GM18861 (cell line): ENCODE measurements around the gene SAPCD2.
"Not testable (repeated sequence)": the region's sequence is repeated elsewhere in the genome, so short reads cannot be mapped to it uniquely, and the experiment has no call there.

Experiments
- ATAC-seq: cut with Tn5 transposase; IDR thresholded peaks from one replicate; pipeline ENCODE4 v1.9.1; 2021; ENCODE audit not compliant: unreplicated experiment

The SAPCD2 gene

GRCh38 chr9:137065336-137065967 lies 4.9 kb downstream of the SAPCD2 start:
- no peak for ATAC-seq

- ATAC-seq, result no peak
These were observed 5.5 kb downstream of the SAPCD2 start for GRCh38 chr9:137064880-137065164.

- ATAC-seq, result no peak
These were observed 6.1 kb downstream of the SAPCD2 start for GRCh38 chr9:137064027-137064879.

DNA sequence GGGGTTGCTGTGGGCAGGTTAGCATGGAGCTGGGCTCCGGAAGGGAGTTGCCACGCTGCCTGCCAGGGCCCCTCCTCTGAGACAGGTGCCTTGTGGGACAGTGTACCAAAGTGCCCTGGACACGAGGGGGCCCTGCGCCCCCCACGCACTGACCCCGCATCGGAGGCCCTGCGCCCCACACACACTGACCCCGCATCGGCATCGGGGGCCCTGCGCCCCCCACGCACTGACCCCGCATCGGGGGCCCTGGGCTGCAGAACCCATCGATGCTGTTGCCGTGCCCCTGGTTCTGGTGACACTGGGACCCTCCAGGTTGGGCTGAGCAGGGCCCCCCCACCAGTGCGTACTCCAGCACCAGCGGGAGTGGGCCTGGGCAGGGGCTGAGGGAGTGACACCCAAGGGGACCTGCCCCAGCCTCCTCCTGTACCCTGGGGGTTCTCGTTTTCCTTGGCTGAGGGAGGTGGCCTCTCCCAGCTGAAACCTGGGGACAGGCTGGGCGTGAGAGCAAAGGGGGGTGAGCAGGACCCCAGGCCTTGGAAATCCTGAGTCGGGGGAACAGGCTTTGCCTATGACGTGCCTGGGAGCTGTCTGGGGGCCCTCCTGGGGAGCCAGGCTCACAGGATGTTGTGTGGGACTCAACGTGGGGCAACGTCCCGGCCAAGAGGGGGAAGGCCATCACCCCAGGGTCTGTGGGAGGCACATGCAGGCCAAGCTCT lies 6.9 kb downstream of the SAPCD2 start:
- no peak for ATAC-seq

DNA sequence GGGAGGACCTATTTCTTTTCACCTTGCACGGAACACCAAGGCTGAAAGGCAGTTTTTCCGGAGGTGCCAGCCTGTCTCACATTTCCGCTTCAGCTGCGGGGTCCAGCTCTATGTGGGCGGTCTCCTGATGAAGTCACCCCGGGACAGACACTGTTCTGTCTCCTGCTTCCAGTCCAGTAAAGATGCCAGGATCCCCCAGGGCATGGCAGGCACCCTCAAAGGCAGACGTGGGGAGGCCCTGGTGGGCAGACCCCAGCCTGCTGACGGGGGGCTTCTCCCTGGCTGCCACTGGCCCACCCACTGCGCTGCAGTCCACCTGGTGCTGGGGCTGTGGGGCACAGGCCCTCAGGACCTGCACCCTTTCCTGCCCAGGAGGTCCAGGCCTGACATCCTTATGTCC lies 7.6 kb downstream of the SAPCD2 start:
- not testable (repeated sequence) for ATAC-seq

DNA sequence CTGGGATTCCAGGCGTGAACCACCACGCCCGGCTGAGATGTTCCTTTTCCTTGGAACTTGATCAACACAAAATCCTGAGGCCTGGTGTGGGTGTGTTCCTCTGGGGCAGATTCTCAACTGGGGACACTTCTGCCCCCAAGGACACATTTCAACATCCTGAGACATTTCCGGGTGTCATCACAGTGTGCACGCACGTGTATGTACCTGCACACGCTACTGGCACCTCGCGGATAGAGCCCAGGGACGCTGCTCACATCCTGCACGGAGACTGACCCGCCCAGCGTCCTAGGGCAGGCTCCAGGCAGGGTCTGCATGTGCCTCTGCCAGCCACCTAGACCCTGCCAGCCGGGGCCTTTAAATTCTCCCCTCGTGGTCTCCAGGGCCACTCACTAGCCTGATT lies 8.0 kb downstream of the SAPCD2 start:
- no peak for ATAC-seq

GRCh38 chr9:137058521-137059234 lies 11.7 kb downstream of the SAPCD2 start:
- ATAC-seq, result no peak

DNA sequence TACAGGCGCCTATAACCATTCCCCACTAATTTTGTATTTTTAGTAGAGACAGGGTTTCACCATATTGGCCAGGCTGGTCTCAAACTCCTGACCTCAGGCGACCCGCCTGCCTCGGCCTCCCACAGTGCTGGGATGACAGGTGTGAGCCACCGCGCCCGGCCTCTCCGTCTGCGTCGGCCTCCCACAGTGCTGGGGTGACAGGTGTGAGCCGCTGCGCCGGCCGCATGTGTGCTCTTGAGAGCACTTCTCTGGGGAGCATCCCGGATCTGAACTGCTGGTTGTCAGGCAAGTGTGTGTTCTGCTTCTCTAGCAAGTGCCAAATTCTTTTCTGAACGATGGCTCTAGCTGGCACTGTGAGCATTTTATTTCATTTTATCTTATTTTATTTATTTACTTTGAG lies 12.8 kb downstream of the SAPCD2 start:
- no peak for ATAC-seq

DNA sequence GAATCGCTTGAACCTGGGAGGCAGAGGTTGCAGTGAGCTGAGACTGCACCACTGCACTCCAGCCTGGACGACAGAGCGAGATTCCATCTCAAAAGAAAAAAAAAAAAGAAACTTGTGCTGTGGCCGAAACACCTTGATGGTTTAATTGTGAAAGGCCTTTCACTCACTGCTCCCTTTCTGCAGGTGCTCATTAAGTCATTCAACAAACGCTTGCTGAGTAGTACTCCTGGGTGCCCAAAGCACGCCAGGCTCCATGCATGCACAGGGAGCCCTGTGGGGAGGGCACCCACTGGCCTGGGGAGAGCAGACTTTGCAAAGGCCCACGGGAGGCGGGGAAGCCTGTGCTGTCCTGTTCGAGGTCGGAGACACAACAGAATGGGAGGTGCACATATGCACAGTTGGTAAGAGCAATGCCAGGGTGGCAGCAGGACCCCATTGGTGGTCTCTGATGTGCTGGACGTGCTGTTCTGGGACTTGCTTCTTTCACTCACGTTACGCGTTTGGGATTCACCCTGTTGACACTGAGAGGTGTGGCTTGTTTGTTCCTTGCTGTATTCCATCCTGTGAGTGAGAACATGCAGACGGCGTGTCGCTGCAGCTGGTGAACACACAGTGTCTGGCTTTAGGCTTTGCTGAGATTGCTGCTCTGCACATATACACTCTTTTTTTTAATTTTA lies 13.5 kb downstream of the SAPCD2 start:
- no peak for ATAC-seq

- no peak for ATAC-seq
These were observed 14.7 kb downstream of the SAPCD2 start for GRCh38 chr9:137055385-137056364.

GRCh38 chr9:137054932-137055384 lies 15.4 kb downstream of the SAPCD2 start:
- ATAC-seq, result no peak

DNA sequence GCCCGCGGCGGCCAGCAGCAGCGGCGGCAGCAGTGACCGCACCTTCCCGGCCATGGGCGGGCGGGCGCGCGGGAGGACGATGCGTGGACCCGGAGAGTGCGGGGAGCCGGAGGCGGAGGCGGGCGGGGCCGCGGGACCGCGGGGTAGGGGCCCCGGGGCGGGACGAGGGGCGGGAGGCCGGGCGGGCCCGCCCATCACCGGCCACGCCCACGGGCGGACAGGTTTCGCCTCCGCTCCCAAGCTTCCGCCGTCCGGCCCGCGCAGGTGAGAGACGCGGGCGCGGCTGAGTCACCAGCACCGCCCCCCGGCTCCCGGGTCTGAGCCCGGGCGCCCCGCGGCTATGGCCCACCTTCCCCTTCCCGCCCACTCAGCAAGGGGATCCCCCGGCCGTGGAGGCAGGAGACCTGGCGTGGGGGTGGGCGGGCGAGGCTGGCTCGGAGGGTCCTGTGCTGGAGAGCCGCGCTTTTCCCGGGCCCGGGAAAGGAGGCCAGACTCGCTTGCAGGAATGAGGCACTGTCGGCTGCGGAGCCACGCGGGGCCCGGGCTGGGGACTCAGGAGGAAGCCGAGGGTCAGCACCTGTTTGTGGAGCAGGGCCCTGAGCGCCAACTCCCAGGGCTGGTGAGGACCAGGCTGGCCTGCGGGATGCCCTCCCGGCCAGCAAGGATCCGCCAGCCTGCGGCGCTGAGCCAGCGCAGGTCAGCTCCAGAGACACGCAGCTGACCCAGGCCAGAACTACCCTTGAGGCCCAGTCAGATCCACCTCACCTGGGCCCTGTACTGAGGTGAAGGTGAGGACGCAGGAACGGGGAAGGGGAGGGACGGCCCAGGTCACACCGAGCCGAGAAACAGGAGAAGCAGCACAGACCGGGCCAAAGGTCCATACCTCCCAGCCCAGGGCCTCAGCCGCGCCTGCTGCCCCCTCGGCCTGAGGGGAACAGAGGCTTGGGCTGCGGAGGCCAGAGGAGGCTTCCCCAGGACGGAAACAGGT lies 16.1 kb downstream of the SAPCD2 start, which contains the start of gene ENTPD2:
ENTPD2 (minus strand) TSS at position 118 of the 988 bp plus-strand sequence; CDS start at position 54, 64 bp downstream.
- ATAC-seq, result no peak

DNA sequence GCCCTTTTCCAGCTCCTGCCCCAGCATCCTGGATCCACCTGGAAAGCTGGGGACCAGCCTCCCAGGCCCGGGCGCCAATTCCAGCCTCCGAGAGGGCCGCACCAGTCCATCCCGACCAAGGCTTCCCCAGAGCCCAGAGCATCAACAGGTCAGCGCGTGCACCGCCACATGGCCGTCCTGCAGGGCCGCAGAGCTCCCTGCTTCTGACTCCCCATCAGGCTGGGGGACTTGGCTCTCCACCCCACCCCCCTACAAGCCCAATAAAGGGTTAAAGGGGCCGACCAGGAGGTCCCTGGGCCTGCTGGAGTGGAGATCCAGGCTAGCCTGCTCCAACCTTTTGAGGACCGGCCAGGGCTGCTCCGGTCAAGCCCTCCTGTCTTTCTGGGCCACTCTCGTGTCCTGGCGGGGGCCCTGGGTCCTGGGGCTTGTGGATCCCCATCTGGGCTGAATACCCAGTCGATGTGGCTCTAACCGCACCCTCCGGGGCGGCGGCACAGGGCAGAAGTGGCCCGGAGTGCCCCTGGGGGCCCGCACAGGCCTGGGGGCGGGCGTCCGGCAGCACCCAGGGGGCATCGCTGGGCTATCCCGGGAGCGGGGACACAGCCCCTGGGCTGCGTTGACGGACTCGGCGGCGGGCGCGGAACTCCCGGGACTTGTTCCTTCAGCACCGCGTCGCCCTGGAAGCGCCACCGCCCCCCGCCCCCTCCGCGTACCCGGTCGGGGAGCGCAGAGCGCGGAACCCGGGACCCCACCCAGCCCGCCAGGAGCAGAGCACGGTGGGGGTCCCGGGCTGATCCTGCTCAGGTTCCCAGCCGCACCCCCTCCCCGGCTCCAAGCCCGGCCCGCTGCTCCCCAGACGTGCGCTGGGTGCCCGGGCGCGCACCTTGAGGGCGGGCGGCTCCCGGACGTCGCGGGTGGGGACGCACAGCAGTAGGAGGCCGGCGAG lies 17.1 kb downstream of the SAPCD2 start:
- no peak for ATAC-seq

DNA sequence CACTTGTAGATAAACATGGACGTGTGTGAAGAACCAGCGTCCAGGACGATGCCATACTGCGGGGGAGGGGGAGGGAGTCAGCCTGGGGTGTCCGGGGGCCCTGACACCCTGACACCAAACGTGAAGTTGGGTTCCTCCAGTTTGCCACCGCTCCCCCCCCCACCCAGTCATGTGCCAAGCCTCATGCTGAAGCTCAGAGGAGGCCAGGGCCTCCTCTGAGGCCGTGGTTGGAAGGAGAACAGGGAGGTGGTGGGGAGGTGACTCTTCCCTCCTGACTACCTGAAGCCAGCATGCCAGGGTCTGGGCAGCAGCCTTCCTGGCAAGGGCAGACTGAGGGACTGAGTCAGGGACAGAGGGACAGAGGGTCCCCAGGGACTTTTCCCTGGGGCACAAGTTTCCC lies 18.1 kb downstream of the SAPCD2 start:
- no peak for ATAC-seq

DNA sequence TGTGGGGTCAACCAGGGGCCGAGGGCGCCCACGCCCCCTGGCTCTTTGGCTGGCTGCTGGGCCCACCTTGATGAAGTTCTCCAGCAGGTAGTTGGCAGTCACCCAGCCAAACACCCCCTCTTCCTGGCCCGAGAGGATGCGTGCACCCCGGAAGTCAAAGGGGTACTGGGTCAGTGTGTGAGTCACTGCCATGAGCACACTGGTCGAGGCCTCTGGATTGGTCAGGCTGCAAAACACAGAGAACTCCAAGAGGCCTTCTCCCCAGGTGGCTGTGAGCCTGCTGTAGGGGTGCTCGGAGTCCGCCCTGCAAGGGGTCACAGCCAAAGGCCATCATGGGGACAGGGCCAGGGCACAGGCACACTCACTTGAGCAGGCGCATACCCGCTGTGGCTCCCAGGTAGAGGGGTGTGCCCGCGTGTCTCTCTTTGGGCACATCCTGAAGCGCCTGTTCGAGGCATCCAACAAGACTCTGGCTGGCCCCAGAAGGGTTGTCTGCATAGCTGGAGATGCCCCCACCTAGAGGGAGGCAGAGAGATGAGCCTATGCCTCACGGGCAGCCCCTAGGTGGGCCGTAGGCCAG lies 19.1 kb downstream of the SAPCD2 start:
- no peak for ATAC-seq

GRCh38 chr9:137050570-137050969 lies 19.8 kb downstream of the SAPCD2 start:
- no peak for ATAC-seq
